Activated CD8-positive, alpha-beta memory T cell treated with anti-CD3 and anti-CD28 coated beads, Interleukin-2, amount 50 U/mL, for 1 hour (primary cell): ENCODE results near the gene PCSK9.

ENCODE experiments used
- DNase-seq: peaks from one replicate; pipeline ENCODE4 v3.0.0-alpha.2; 2020; ENCODE audit errors: extremely low read depth

Gene PCSK9

DNA sequence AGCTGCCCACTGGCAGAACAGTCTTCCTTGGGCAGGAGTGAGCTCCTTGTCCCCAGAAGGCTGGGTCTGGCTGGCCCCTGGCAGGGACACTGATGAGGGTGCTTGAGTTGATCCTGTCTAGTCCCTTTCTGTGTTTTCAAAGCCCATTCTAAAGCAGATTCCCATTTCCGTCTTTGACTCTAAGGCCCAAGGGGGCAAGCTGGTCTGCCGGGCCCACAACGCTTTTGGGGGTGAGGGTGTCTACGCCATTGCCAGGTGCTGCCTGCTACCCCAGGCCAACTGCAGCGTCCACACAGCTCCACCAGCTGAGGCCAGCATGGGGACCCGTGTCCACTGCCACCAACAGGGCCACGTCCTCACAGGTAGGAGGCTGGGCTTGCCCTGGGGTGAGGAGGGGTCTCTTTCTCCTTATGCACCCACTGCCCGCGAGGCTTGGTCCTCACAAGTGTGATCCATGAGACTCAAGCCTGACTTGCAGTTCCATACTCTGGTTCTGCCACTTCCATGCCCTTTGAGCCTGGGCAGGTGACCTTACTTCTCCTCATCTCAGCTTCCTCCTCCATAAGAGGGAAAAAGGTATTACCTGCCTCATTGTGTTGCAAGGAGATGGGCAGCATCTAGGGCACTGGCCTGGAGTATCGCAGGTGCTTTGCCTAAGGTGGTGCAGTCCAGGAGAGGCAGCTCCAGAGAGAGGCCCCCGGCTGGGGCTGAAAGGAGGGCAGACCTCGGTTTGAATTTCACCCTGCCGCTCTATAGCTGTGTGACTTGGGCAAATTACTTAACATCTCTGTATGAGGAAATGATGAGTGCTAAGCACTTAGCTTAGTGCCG is 20.2 kb downstream of the PCSK9 start:
- no peak for DNase-seq

DNA sequence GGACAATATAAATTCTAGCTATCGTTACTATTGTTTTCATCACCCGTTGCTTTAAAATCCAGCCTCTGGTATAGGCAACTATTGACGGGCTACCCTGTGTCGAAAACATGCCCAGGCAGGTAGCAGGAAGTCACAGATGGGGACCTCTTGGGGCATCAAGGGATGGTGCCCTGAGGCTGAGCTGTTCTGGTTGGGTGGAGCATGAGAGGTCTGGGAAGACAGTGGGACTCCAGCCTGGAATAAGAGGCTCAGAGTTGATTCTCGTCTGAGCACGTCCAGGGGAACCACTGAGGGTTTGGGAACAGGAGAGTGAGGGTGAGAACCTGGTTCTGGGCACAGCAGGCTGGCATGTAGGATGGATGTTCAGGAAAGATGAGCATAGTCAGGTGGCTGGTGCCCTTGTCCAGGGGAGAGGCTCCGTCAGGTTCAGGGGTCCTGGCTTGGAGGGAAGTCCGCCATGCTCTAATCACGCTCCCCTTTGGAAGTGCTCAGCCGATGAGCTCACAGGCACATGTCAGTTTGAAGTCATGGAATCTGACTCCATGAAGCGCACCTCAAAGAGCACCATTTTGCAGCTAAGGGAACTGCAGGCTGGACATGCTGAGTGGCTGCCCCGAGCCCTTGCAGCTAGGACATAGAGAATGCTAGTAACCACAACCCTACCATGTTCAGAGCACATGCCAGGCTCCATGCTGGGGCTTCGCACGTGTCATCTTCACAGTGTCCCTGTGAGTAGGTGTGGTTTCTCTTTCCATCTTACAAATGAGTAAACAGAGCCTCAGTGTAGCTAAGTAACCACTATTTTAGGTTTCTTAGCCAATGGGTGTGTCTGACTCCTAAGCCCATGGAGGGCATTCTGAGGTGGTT is 21.0 kb downstream of the PCSK9 start:
- no peak for DNase-seq

DNA sequence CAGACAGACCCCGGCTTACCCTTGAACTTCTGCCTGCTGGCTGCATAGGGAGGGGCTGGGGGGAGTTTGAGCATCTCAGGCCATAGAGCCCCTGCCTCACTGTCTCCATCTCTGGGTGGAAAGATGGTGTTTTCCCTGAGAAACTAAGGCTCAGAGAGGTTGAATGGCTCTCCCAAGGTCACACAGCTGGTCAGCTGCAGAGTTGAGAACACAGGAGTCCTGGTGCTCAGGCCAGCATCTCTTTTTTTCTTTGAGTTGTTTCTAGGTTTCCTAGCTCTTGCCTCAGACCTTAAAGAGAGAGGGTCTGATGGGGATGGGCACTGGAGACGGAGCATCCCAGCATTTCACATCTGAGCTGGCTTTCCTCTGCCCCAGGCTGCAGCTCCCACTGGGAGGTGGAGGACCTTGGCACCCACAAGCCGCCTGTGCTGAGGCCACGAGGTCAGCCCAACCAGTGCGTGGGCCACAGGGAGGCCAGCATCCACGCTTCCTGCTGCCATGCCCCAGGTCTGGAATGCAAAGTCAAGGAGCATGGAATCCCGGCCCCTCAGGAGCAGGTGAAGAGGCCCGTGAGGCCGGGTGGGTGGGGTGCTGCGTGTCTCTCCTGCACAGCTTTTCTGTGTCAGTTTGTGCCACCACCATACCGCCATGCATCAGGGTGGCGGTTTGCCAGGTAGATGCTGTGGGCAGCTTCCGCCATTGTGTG is 21.8 kb downstream of the PCSK9 start:
- DNase-seq: no peak

DNA sequence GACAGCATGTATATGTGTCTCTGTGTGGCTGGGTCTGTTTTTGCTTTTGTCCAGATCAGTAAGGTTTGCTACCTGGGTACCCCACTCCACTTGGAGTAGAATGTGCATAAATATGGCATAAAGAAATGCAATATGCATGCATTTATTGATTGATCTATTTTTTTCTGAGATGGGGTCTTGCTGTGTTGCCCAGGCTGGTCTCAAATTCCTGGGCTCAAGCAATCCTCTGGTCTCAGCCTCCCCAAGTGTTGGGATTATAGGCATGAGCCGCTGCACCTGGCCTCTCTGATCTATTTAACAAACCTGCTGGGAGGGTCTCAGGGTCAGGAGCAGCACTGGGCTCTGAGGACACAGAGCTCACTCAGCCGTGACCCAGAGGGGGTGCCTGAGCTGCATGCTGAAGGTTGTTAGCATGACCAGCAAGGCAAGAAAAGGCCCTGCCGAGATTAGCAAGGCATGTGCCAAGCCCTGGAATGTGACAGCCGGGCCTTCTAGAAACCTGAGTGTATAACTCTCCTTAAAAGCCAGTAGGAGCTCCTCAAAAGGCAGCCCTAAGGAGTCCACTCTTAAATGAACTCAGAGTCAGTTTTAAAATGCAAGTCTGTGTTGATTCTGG is 22.5 kb downstream of the PCSK9 start:
- no peak for DNase-seq

DNA sequence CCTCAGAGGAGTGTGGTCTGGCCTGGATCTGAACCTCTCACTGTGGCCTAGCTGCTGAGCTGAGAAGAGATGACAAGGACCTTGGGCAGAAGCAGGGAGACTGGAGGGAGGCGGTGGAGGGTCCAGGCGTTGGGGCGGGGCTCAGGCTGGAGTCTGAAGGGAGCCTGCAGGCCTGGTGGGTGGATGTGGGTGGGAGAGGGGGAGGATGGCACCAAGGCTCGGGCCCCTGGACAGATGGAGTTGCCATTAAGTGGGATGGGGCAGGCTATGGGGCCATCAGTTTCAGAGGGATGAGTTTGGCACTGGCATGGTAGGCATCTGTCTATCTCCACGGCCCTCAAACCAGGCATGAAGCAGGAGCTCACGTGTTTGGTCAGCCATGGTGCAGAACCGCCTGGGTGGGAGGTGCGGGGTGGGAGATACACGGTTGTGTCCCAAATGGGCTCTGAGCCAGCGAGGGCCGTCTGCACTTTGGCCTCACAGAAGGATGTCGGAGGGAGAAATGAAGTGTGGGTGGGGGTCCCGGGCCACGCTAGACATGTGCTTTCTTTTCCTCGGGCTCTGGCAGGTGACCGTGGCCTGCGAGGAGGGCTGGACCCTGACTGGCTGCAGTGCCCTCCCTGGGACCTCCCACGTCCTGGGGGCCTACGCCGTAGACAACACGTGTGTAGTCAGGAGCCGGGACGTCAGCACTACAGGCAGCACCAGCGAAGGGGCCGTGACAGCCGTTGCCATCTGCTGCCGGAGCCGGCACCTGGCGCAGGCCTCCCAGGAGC is 23.6 kb downstream of the PCSK9 start:
- no peak for DNase-seq

DNA sequence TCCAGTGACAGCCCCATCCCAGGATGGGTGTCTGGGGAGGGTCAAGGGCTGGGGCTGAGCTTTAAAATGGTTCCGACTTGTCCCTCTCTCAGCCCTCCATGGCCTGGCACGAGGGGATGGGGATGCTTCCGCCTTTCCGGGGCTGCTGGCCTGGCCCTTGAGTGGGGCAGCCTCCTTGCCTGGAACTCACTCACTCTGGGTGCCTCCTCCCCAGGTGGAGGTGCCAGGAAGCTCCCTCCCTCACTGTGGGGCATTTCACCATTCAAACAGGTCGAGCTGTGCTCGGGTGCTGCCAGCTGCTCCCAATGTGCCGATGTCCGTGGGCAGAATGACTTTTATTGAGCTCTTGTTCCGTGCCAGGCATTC is 24.2 kb downstream of the PCSK9 start:
- no peak for DNase-seq

DNA sequence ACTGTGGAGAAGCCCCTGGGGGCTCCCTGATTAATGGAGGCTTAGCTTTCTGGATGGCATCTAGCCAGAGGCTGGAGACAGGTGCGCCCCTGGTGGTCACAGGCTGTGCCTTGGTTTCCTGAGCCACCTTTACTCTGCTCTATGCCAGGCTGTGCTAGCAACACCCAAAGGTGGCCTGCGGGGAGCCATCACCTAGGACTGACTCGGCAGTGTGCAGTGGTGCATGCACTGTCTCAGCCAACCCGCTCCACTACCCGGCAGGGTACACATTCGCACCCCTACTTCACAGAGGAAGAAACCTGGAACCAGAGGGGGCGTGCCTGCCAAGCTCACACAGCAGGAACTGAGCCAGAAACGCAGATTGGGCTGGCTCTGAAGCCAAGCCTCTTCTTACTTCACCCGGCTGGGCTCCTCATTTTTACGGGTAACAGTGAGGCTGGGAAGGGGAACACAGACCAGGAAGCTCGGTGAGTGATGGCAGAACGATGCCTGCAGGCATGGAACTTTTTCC is 24.8 kb downstream of the PCSK9 start:
- DNase-seq: no peak

DNA sequence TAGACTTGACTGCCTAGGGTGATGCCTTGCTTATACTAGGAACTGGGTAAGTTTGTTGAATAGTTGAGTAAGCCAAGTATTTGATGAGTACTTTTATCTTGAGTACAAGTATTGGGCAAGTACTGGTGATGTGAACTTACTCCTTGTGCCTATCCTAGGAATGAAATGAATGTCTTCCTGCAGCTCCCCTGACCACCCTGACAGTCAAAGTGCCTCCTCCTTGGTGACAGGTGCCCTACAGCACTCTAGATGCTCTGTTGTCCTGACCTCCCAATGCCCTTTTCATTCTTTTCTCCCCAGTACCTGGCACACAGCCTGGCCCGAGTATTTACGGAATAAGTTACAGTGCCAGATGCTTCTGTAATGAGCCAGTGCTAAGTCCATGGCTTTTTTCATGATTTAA is 25.5 kb downstream of the PCSK9 start:
- DNase-seq: no peak

DNA sequence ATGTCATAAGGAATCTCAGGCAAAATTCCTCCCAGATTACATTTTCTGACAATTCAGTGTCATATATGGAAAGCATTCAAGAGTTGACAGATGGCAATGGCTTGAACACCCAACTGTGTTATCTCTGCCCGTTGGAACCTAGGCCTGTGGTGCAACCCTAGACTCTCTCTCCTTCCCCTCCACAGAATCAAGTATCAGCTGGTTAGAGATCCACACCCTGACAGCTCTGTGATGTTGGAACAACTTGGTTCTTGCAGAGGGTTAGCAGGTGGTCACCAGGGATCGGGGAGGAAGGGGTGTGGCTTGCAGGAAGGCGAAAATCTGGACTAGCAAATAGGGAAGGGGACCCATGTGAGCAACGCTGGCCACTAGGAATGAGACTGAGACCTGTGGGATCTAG is 26.3 kb downstream of the PCSK9 start:
- DNase-seq: no peak

DNA sequence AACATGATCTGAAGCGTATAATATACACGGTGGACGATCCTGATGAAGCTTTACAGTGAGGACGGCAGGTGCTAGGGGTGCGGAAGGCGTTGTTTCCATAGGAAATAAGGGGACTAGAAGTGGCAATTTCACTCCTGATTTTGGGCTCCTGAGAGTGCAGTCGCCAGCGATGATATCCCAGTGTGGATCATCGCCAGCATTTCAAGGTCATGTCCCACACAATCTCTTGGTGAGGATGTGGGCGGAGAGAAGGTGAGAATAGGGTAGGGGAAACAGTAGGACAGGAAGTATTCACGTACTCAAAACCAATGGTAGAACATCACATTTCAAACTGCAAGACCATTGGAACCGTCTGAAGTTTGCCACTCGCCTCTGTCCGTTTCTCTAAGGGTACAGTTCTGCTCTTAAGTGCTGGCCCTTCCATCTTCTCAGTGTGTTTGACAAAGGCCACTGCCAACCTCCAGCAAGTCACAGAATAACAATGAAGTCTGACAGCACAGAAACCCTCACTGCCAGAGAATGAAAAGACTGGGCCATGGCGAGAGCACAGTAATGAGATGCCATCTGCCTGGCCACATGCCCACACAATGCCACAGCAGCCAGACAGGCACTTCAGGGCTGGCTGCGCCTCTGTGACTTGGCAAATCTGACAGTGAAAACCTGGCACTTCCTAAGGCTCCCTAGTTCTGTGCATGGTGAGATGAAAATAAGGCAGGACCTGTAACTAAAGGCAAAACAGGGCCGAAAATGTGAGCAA is 27.9 kb downstream of the PCSK9 start:
- no peak for DNase-seq

DNA sequence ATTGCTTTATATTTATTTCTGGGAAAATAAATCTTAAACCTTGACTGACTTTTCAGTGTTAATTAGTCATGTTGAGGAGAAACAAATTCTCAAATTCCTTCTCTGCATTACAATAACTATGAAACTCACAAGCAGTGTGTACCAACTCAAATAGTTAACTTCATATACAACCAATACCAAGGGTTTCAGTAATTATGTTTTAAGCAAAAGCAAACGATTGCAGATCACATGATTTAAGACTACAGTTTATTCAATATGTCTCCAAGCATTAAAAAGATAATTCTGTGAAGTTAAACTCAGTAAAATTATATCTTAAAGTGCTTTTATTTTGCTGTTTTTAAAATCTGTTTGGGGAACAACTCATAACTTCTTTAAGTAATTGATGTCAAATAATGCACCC is 28.6 kb downstream of the PCSK9 start:
- no peak for DNase-seq

DNA sequence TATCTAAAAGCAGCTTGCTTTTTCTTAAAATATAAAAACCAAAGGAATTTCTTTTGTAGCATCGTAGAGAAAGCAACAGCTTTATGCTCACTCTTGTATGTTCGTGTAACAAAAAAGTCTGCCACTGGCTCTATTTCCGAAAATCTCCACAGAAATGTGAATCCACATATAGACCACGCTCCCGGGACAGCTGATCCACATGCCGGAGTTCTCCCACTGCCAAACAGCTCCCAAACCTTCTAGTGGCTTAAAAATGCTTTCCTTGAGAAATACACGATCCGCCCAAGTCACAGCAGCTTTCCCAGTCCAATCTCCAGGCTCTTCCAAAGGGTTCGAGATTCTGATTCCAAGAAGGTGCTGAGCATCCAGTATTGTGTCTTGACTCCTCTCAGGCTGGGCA is 29.3 kb downstream of the PCSK9 start:
- no peak for DNase-seq

DNA sequence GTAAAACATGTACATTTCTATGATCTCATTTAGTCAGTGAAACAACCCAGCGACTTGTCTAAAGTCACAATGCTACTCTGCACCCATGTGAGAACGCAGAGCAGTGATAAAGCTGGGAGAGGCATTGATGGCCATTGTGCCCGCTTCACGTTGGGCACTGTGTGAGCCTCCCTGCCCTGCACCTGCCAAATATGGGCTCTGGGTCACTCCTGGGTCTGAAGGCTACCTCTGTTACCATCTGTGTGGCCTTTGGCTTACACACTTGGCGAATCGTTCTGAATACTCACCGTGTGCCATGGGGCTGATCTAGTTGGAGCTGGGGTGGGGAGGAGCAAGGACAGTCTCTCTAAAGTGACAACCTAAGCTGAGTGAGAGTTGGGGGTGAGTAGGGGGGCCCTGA is 29.9 kb downstream of the PCSK9 start:
- DNase-seq: no peak

DNA sequence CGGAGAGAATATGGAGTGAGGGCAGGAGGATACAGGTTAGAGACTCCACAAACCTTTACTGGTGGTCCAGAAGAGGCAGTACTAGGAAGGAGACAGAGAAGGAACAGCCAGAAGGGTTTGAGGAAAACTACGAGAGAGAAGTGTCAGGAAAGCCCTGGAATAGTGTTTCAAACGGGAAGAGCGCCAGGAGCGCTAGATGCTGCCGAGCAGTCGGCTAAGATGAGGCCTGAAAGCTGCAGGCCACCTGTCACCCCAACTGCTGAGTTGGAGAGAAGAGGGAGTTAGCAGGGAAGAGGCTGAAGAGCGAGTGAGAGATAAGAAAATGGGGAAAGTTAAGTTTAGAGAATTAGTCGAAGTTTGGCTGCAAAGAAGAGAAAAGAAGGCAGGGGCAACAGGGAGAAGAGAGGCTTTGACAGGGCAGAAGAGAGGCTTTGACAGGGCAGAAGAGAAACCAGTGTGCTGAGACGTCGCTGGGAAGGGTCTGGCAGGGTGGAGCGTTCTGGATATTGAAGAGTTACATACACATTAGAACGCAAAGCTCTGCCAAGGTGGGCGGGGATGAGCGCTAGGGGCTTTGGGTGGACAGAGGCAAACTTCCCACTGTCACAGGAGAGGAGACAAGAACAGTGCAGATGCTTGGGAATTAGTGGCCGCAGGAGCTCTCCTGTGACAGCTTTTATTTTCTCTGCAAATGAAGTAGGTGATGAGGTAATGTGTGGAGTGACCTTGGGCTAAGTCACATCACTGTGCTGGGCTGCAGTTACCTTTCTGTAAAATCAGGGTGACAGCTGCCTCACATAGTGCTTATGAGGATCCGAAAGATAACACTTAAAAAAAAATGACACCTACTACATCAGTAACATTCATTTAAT is 31.2 kb downstream of the PCSK9 start:
- DNase-seq: no peak

DNA sequence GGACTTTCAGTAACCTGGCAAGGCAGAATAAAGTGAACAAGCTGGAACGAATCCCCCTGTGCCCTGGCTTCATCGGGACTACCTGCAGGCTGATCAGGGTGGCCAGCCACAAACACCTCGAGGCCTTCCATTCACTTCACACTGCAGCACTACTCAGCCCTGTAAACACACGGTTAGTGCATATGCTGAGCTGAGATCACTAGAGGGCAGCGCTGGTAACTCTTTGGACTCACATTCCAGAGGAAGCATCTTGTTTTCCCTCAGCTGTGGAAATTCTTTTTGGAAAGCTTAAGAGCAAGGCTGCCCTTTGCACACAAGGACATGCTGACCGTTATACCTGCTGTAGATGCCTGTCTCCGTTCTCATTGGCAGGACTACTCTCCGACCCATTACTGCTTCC is 32.1 kb downstream of the PCSK9 start:
- no peak for DNase-seq

DNA sequence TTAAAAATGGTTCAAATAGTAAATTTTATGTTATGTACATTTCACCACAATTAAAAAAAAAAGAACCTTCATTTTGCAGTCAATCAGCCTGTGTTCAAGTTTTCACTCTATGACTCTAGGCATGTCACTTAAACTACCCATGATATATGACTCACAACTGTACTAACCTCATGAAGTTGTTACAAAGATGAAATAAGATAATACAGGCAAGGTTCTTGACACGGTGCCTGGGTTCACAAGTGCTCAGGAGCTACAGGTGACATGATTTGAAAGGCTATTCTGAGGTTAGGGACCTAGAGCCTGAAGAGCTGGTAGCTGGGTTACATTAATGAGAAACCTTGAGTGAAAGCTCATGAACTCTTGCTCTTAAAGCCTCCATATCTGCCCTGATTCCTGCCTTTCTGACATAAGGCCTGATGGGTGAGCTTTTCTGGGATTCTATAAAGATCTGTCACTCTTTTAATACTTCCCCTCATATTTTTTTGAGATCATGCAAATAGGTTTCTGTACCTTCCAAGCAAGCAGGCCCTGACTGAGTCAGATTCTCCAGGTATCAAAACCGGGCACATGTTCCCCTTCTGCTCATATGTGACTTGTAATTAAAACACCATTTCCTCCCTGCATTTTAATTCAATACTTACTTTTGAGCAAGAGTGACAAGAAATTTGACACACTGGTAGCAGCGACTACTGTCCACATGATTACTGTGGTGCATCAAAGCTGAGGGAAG is 34.0 kb downstream of the PCSK9 start:
- no peak for DNase-seq

DNA sequence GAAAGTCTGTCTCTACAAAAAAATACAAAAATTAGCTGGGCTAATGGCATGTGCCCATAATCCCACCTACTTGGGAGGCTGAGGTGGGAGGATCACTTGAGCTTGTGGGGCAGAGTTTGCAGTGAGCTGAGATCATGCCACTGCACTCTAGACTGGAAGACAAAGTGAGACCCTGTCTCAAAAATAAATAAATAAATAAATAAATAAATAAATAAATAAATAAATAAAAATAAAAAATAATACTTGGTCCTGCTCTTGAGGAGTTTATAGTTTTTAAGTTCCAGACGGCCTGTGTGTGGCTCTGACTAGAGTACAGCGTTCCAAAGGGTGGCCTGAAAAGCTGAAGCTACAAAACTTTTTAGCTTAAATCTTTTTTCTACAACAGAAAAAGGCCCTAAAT is 35.1 kb downstream of the PCSK9 start:
- no peak for DNase-seq

DNA sequence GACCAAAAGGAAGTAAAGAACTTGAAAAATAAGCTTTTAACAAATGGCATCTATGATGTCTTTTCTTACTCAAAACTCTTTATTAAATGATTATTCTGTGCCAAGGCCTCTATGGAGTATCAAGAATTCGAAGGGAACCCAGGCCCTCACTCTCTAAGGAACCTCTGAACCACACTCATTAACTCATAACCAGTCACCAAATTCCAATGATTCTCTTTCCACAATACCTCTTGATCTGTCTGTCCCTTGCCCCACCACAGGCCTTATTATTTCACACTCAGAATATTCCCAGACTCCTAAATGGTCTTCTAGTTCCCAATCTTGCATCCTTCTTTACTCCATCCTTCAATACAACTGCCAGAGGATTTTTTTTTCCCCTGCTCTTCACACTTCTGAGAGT is 37.0 kb downstream of the PCSK9 start:
- no peak for DNase-seq

DNA sequence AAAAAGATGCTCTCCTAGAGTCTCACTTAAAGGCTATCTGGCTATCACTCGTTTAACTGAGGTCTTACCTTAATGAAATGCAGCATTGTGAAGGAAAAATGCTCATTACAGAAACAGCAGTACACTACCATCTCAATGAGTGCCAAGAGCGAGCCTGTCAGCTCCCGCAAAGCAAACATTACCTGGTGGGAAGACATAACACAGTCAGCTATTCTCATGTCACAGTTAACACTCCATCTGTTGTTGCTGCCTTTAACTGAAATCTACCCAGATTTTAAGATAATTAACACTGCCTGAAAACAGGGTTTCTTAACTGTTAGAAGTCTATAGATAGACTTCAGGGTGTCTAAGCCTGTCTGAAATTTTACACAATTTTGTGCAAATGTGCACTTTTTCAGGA is 39.1 kb downstream of the PCSK9 start:
- no peak for DNase-seq
